Breast epithelium (tissue), 3 donors: ENCODE data around the gene LRRK1. TPM values are rescaled to one million over a fixed set of nuclear protein-coding genes. Genes with fewer than 3 reads are reported as not detected.

ENCODE experiments used
- total RNA-seq, 3 donors: library from RNA; depleted of rRNA; stranded (reverse); fragments of >200 nt; gene quantifications; one replicate each; pipeline ENCODE4 v1.1.0, GENCODE V29; 2016

LRRK1 gene
- total RNA-seq, 3 donors from 2014 or later = 10.1 to 18.7 (median 14.4) TPM

Other genes with a start within 250 kb of the LRRK1 start
- gene ALDH1A3, start 39.5 kb upstream of the LRRK1 start, total RNA-seq = 100 to 1,000 TPM in 1 of 3 donors, 10 to 100 TPM in 2; 24.2 to 207 (median 44.9) TPM